DMS153 treated with DMSO at 0.1 percent for 48 hours (cell line): ENCODE measurements around the gene OGA.

Experiments
- DNase-seq: peaks from one replicate; lab custom pipeline; 2025; ENCODE audit not compliant: unreplicated experiment; lab: John Stamatoyannopoulos, UW

The OGA gene

GRCh38 chr10:101776161-101776817 lies 42.0 kb downstream of the OGA start:
- DNase-seq, result no peak

GRCh38 chr10:101775273-101776160 lies 42.7 kb downstream of the OGA start, which contains the start of gene FGF8:
Gene FGF8 (minus strand): TSS chr10:101776114. CDS start chr10:101775900, 214 bp downstream.
- DNase-seq, result no peak

GRCh38 chr10:101774589-101775272 lies 43.5 kb downstream of the OGA start:
- DNase-seq, result no peak

- no peak for DNase-seq
Measured at GRCh38 chr10:101773923-101774588, 44.2 kb downstream of the OGA start.

- no peak for DNase-seq
Measured at GRCh38 chr10:101772895-101773761, 45.1 kb downstream of the OGA start.

- DNase-seq, result no peak
Measured at GRCh38 chr10:101772017-101772894, 46.0 kb downstream of the OGA start.

GRCh38 chr10:101771380-101771779 lies 46.9 kb downstream of the OGA start:
- DNase-seq, result no peak

GRCh38 chr10:101770331-101771215 lies 47.7 kb downstream of the OGA start:
- DNase-seq, result no peak

- no peak for DNase-seq
Measured at GRCh38 chr10:101769541-101770180, 48.6 kb downstream of the OGA start.

- no peak for DNase-seq
Measured at GRCh38 chr10:101768791-101769170, 49.5 kb downstream of the OGA start.

- DNase-seq, result no peak
Measured at GRCh38 chr10:101767966-101768790, 50.1 kb downstream of the OGA start.

- no peak for DNase-seq
Measured at GRCh38 chr10:101767600-101767945, 50.7 kb downstream of the OGA start.

- no peak for DNase-seq
Measured at GRCh38 chr10:101766753-101767599, 51.3 kb downstream of the OGA start.

- no peak for DNase-seq
Measured at GRCh38 chr10:101766306-101766705, 51.9 kb downstream of the OGA start.

GRCh38 chr10:101763141-101763846 lies 55.0 kb downstream of the OGA start:
- no peak for DNase-seq
